Endothelial cell of umbilical vein (primary cell): ENCODE measurements around the gene SLC38A2. TPM values are rescaled to one million over a fixed set of nuclear protein-coding genes. Genes with fewer than 3 reads are reported as not detected.

ENCODE experiments used
- BruUV-seq: library from RNA; stranded (reverse); fragments of 400-500 nt; replicated peaks from 2 replicates; lab custom pipeline; 2021; lab: Mats Ljungman, UMichigan
- CTCF ChIA-PET: fragments of 300-600, 350-600 bp; sonication (Branson Sonifier 250); formaldehyde crosslinking; loops from one replicate; lab custom pipeline; 2021; ENCODE audit warnings: antibody characterized with exemption, inconsistent platforms; lab: Charles Lee
- POLR2A ChIA-PET: fragments of 300-600, 350-600 bp; sonication (Branson Sonifier 250); formaldehyde crosslinking; loops from one replicate; lab custom pipeline; 2021; ENCODE audit warnings: antibody characterized with exemption, inconsistent platforms; lab: Charles Lee
- DNase-seq: peaks from one replicate; pipeline ENCODE4 v3.0.0-alpha.2; 2011; ENCODE audit warnings: low read depth, low spot score
- FAIRE-seq: peaks from 2 replicates; lab custom pipeline; 2011; peaks lifted over from hg19 to GRCh38; lab: Jason Lieb, UNC
- H2AFZ ChIP-seq: 2 replicates; pipeline ENCODE4 v1.6.0; 2012; ENCODE audit warnings: low read depth, low read length, control low read depth, inconsistent platforms
- H3K27ac ChIP-seq: 2 replicates; pipeline ENCODE4 v1.5.1; 2011; ENCODE audit warnings: low read depth, mild to moderate bottlenecking, control low read depth, low read length, moderate library complexity; ENCODE audit not compliant: insufficient read depth
- H3K27me3 ChIP-seq, 2 experiments: 2 replicates each; pipeline versions ENCODE4 v1.6.0 to v1.6.1; 2011; ENCODE audit warnings: low read length in 2 of 2, mixed read lengths in 1 of 2; ENCODE audit not compliant: control insufficient read depth in 2 of 2, insufficient read depth in 2 of 2
- H3K36me3 ChIP-seq, 2 experiments: 2 replicates in 1 of 2; 3 replicates in 1 of 2; pipeline ENCODE4 v1.5.1; 2011; ENCODE audit warnings: low read length in 2 of 2, mild to moderate bottlenecking in 1 of 2, moderate library complexity in 1 of 2; ENCODE audit not compliant: control insufficient read depth in 2 of 2, insufficient read depth in 2 of 2; ENCODE audit errors: extremely low read depth in 1 of 2
- H3K4me1 ChIP-seq: 3 replicates; pipeline ENCODE4 v1.5.1; 2011; ENCODE audit warnings: mild to moderate bottlenecking, low read length; ENCODE audit not compliant: control insufficient read depth, insufficient read depth; ENCODE audit errors: extremely low read depth
- H3K4me2 ChIP-seq: 2 replicates; pipeline ENCODE4 v1.6.1; 2011; ENCODE audit warnings: low read length, control low read depth, mixed read lengths; ENCODE audit not compliant: insufficient read depth
- H3K4me3 ChIP-seq, 3 experiments: fragments of 200-600 bp in 1 of 3; sonication (generic), shearing (Covaris generic) in 1 of 3; replicated peaks in 1 of 3; 2 replicates each; pipeline ENCODE4 v1.5.1; 2011 to 2016; ENCODE audit warnings: control low read depth in 3 of 3, low read length in 3 of 3, mild to moderate bottlenecking in 2 of 3, inconsistent platforms in 1 of 3, low read depth in 1 of 3, moderate library complexity in 1 of 3; ENCODE audit not compliant: insufficient read depth in 1 of 3
- H3K79me2 ChIP-seq: 2 replicates; pipeline ENCODE4 v1.6.0; 2012; ENCODE audit warnings: low read length, inconsistent platforms; ENCODE audit not compliant: control insufficient read depth, insufficient read depth
- H3K9ac ChIP-seq: replicated peaks from 2 replicates; pipeline ENCODE3; 2011; ENCODE audit warnings: low read length, control low read depth; ENCODE audit not compliant: insufficient read depth; ENCODE audit errors: extremely low read depth
- H3K9me1 ChIP-seq: replicated peaks from 3 replicates; pipeline ENCODE4 v1.6.0; 2011; ENCODE audit warnings: mild to moderate bottlenecking, low read length; ENCODE audit not compliant: control insufficient read depth, insufficient read depth; ENCODE audit errors: extremely low read depth
- H3K9me3 ChIP-seq: replicated peaks from 2 replicates; pipeline ENCODE4 v1.5.1; 2012; ENCODE audit warnings: low read length, inconsistent platforms; ENCODE audit not compliant: control insufficient read depth, insufficient read depth
- H4K20me1 ChIP-seq: replicated peaks from 2 replicates; pipeline ENCODE3; 2011; ENCODE audit warnings: mild to moderate bottlenecking, low read length; ENCODE audit not compliant: control insufficient read depth, insufficient read depth; ENCODE audit errors: extremely low read depth
- CTCF ChIP-seq, 2 donors: IDR thresholded peaks; 1 replicate in 1 of 2; 2 replicates in 1 of 2; pipeline ENCODE4 v1.5.1; 2011; ENCODE audit warnings: low read length in 2 of 2, mild to moderate bottlenecking in 2 of 2, moderate library complexity in 2 of 2, control low read depth in 1 of 2, inconsistent platforms in 1 of 2, low read depth in 1 of 2; ENCODE audit not compliant: insufficient read depth in 1 of 2; ENCODE audit errors: extremely low read depth in 1 of 2
- EZH2 ChIP-seq: IDR thresholded peaks from 2 replicates; pipeline ENCODE4 v1.6.1; 2012; ENCODE audit warnings: borderline replicate concordance, low read depth, mild to moderate bottlenecking, moderate library complexity, low read length, inconsistent platforms; ENCODE audit not compliant: severe bottlenecking
- FOS ChIP-seq: IDR thresholded peaks from 2 replicates; pipeline ENCODE4 v1.6.1; 2011; ENCODE audit warnings: mild to moderate bottlenecking, low read length, moderate library complexity, borderline replicate concordance; ENCODE audit not compliant: insufficient read depth
- GATA2 ChIP-seq: IDR thresholded peaks from 2 replicates; pipeline ENCODE4 v1.7.0; 2011; ENCODE audit warnings: low read depth, mild to moderate bottlenecking, moderate library complexity, mixed read lengths, low read length; ENCODE audit not compliant: insufficient read length, insufficient read depth
- JUN ChIP-seq: IDR thresholded peaks from 2 replicates; pipeline ENCODE4 v1.6.1; 2011; ENCODE audit warnings: borderline replicate concordance, low read depth; ENCODE audit not compliant: insufficient read length, insufficient read depth
- MAX ChIP-seq: IDR thresholded peaks from 2 replicates; pipeline ENCODE4 v1.6.1; 2011; ENCODE audit not compliant: insufficient read depth, insufficient read length
- MYC ChIP-seq: IDR thresholded peaks from one replicate; pipeline ENCODE4 v1.6.1; 2011; ENCODE audit warnings: mild to moderate bottlenecking, low read depth, low read length
- POLR2A ChIP-seq: IDR thresholded peaks from 2 replicates; pipeline ENCODE4 v1.6.1; 2012; ENCODE audit warnings: low read depth, mild to moderate bottlenecking, control low read depth, low read length
- POLR2AphosphoS5 ChIP-seq: IDR thresholded peaks from 2 replicates; pipeline ENCODE4 v1.6.1; 2012; ENCODE audit warnings: low read depth, mild to moderate bottlenecking, control low read depth, low read length, moderate library complexity; ENCODE audit not compliant: insufficient read depth
- dilution Hi-C: fragments of 300-500 bp; cut with MboI; formaldehyde crosslinking; loops from one replicate; pipeline ENCODE4 v1.15.0; 2019; ENCODE audit warnings: low sequenced_read_pairs; ENCODE audit not compliant: extremely low pct_ligation_motif_present
- intact Hi-C: fragments of 100-400 bp; cut with micrococcal nuclease; formaldehyde crosslinking; loops from one replicate; pipeline ENCODE4 v1.10.0; 2022
- polyA plus RNA-seq, 4 experiments: library from polyadenylated mRNA; depleted of rRNA in 3 of 4; stranded (reverse) in 3 of 4; unstranded in 1 of 4; fragments of >200 nt; gene quantifications; 2 replicates each; pipeline versions ENCODE4 v1.2.1 to v1.2.3, GENCODE V29; 2011 to 2012; ENCODE audit warnings: missing spikeins in 1 of 4
- total RNA-seq: library from RNA; stranded (reverse); gene quantifications from 2 replicates; pipeline ENCODE4 v1.2.3, GENCODE V29; 2021

The SLC38A2 gene
- total and polyA plus RNA-seq, 2 donors (not counting 3 experiments of a cell fraction or from before 2014, with no cell fraction given): 267 to 427 TPM

- BruUV-seq: no TSS peak
- H3K4me2 ChIP-seq: peak overlapping the region; percentile 68
- no peak for TF ChIP-seq FOS
- no peak for TF ChIP-seq MAX
- no peak for TF ChIP-seq POLR2AphosphoS5
- TF ChIP-seq POLR2A: no peak
- no peak for TF ChIP-seq MYC
- TF ChIP-seq GATA2: no peak
- H4K20me1 ChIP-seq: no peaks in the 10 kb centered on the region
- no peaks in the 10 kb centered on the region for H3K36me3 ChIP-seq
- FAIRE-seq: no peak
- peak overlapping the region; percentile 85 for H3K27ac ChIP-seq
- peak overlapping the region; percentile 39 for H2AFZ ChIP-seq
- H3K79me2 ChIP-seq: peaks cover 11% of the 10 kb centered on the region
- intact Hi-C loops (no loop called here), dilution Hi-C loops (no loop called here)
- H3K4me1 ChIP-seq: peaks cover 66% of the 10 kb centered on the region
- ChIA-PET CTCF (no interaction called here), POLR2A (no interaction called here)
- H3K9me3 ChIP-seq: no peaks in the 10 kb centered on the region
- H3K4me3 ChIP-seq: no peak overlapping the region
- H3K27me3 ChIP-seq: no peaks in the 10 kb centered on the region
- no peaks in the 10 kb centered on the region for H3K9me1 ChIP-seq
- DNase-seq: no peak
- no peak overlapping the region for H3K9ac ChIP-seq
These were observed 15.1 kb upstream of the SLC38A2 start for GRCh38 chr12:46387670-46388069.

DNA sequence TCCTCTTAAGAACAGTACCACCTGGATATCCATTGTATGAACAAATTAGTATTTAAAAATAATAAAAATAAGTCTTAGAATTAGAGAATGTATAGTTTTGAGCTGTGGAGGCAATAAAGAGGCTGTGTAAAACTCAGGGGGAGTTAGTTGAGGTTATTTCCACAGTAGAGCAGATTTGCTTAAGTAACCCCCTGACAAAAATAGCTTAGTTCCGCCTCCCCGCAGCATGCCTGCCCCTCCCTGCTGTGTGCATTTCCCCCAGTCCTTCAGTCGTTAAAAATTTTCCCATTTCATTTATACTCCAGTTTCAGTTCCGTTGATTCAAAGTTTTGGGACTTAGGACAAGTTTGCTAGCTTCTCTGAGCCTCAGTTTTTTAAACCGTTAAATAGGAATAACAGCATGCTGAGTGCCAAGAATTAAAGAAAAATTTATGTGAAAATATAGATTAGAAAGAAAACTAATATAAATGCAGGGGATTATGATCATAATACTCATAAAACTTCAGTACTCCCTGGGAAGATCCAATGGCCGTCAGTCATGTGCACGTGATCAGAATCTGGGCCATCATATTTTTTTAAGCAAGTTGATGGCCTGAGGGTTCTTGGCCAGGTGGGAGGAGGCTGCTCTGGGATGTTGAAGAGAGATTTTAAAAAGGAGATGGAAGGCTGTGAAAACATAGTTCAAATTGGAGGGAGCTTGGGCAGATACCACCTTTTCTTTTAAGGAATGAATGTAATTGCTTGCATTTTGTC, 14.5 kb upstream of the SLC38A2 start:
- peaks cover 71% of the 10 kb centered on the region for H3K4me1 ChIP-seq
- POLR2A ChIA-PET: interaction anchor here (1.3 kb wide), 1 partner anchor 45 kb away, joined by 3 read pairs; no protein-coding TSS in a partner anchor
- TF ChIP-seq JUN (no peak), MAX (no peak), POLR2AphosphoS5 (no peak), CTCF (IDR thresholded peaks at IDR 0.05; ENCODE audit: extremely low read depth in 1 of 2, insufficient read depth in 1 of 2, low read depth in 1 of 2, low read length in 2 of 2) (no peak), MYC (no peak), GATA2 (no peak), POLR2A (no peak), FOS (no peak), EZH2 (no peak)
- intact Hi-C loops: loop anchor here (1.0 kb wide), 1 partner anchor 105 kb away; no protein-coding TSS in a partner anchor
- CTCF ChIA-PET: interaction anchor here (0.6 to 1.3 kb wide), 4 partner anchors 43 to 274 kb away, joined by 3 to 5 read pairs (median 4); no protein-coding TSS in a partner anchor
- no peaks in the 10 kb centered on the region for H3K36me3 ChIP-seq
- no peak overlapping the region for H3K4me3 ChIP-seq
- dilution Hi-C loops: no loop called here
- peak overlapping the region; percentile 85 for H3K27ac ChIP-seq
- DNase-seq (no peak), FAIRE-seq (no peak)
- no peaks in the 10 kb centered on the region for H3K9me1 ChIP-seq
- H3K79me2 ChIP-seq: peaks cover 11% of the 10 kb centered on the region
- H3K4me2 ChIP-seq: peak overlapping the region; percentile 68
- no TSS peak for BruUV-seq
- no peaks in the 10 kb centered on the region for H3K27me3 ChIP-seq
- peak overlapping the region; percentile 39 for H2AFZ ChIP-seq
- peak overlapping the region; percentile 62 for H3K9ac ChIP-seq
- no peaks in the 10 kb centered on the region for H4K20me1 ChIP-seq
- H3K9me3 ChIP-seq: no peaks in the 10 kb centered on the region
